ENCODE results near the gene RFC3. TPM values are rescaled to one million over a fixed set of nuclear protein-coding genes. Genes with fewer than 3 reads are reported as not detected.
"Not testable (repeated sequence)": the region's sequence is repeated elsewhere in the genome, so short reads cannot be mapped to it uniquely, and the experiment has no call there.

RFC3 gene
- 12.3 TPM for total RNA-seq
- 10 to 100 TPM; 11.5 to 17.2 (median 14.3) TPM for polyA plus RNA-seq (ENCODE audit: insufficient read depth in 1 of 8, insufficient read length in 8 of 8, low replicate concordance in 1 of 8)
- long read RNA-seq, donor 1, partial matches to known transcripts: 0 of 2 reads
- long read RNA-seq, donor 1, other reads (novel, unspliced or antisense): 0 of 2 reads
- long read RNA-seq, donor 2, partial matches to known transcripts: 0 of 1 reads
- long read RNA-seq, donor 2, other reads (novel, unspliced or antisense): 0 of 1 reads
- long read RNA-seq, donor 3, partial matches to known transcripts: 0 of 2 reads
- long read RNA-seq, donor 3, other reads (novel, unspliced or antisense): 0 of 2 reads
- long read RNA-seq, donor 4, partial matches to known transcripts: 0 of 3 reads
- long read RNA-seq, donor 4, other reads (novel, unspliced or antisense): 0 of 3 reads
- long read RNA-seq, donor 5, transcript RFC3-201 (9 exons, 2,402 nt): major isoform, 5 of 11 reads
- long read RNA-seq, donor 5, partial matches to known transcripts: 6 of 11 reads
- long read RNA-seq, donor 5, other reads (novel, unspliced or antisense): 0 of 11 reads
- long read RNA-seq, donor 6, transcript RFC3-201 (9 exons, 2,402 nt): major isoform, 7 of 7 reads
- long read RNA-seq, donor 6, partial matches to known transcripts: 0 of 7 reads
- long read RNA-seq, donor 6, other reads (novel, unspliced or antisense): 0 of 7 reads
- long read RNA-seq, donor 7, partial matches to known transcripts: 6 of 7 reads
- long read RNA-seq, donor 7, other reads (novel, unspliced or antisense): 0 of 7 reads
- long read RNA-seq, donor 8, partial matches to known transcripts: 0 of 2 reads
- long read RNA-seq, donor 8, other reads (novel, unspliced or antisense): 0 of 2 reads
- long read RNA-seq, donor 9, partial matches to known transcripts: 0 of 2 reads
- long read RNA-seq, donor 9, other reads (novel, unspliced or antisense): 0 of 2 reads
- long read RNA-seq, donor 10, partial matches to known transcripts: 7 of 11 reads
- long read RNA-seq, donor 10, other reads (novel, unspliced or antisense): 0 of 11 reads
- long read RNA-seq, donor 11, transcript RFC3-201 (9 exons, 2,402 nt): major isoform, 5 of 5 reads
- long read RNA-seq, donor 11, partial matches to known transcripts: 0 of 5 reads
- long read RNA-seq, donor 11, other reads (novel, unspliced or antisense): 0 of 5 reads

- peaks cover 4% of the 10 kb centered on the region for H3K36me3 ChIP-seq (ENCODE audit: control insufficient read depth, insufficient read depth, low read length)
- H3K27me3 ChIP-seq (ENCODE audit: control insufficient read depth, insufficient read depth, low read length): no peaks in the 10 kb centered on the region
- H3K27ac ChIP-seq (ENCODE audit: low read length): peak within 1 kb of the TSS; percentile 91
- no peaks in the 10 kb centered on the region for H3K4me1 ChIP-seq (ENCODE audit: control insufficient read depth, insufficient read depth, low read length)
- peak within 1 kb of the TSS; percentile 94 for H3K4me3 ChIP-seq (ENCODE audit: low read length)
- DNase-seq: peak; percentile 99
- no peaks in the 10 kb centered on the region for H3K9me3 ChIP-seq (replicated peaks; ENCODE audit: control insufficient read depth, low read depth, low read length)
- WGBS (ENCODE audit: insufficient coverage): under 1% methylated on average over 45 of the region's 50 CpGs
These were observed at the start of gene RFC3 for GRCh38 chr13:33817901-33818706. TSS of gene RFC3 (plus strand) at chr13:33818149. CDS start at chr13:33818179, 30 bp downstream.

GRCh38 chr13:33771296-33771695 is 46.7 kb upstream of the RFC3 start:
- no peak for DNase-seq
- WGBS (ENCODE audit: insufficient coverage): no CpG with 5 or more reads among the region's 2 CpGs
- no peaks in the 10 kb centered on the region for H3K27me3 ChIP-seq (ENCODE audit: control insufficient read depth, insufficient read depth, low read length)
- no peak overlapping the region for H3K4me3 ChIP-seq (ENCODE audit: low read length)
- no peak overlapping the region for H3K27ac ChIP-seq (ENCODE audit: low read length)
- no peaks in the 10 kb centered on the region for H3K36me3 ChIP-seq (ENCODE audit: control insufficient read depth, insufficient read depth, low read length)
- H3K4me1 ChIP-seq (ENCODE audit: control insufficient read depth, insufficient read depth, low read length): no peaks in the 10 kb centered on the region
- no peaks in the 10 kb centered on the region for H3K9me3 ChIP-seq (replicated peaks; ENCODE audit: control insufficient read depth, low read depth, low read length)

GRCh38 chr13:33773790-33774462 is 44.0 kb upstream of the RFC3 start:
- no peaks in the 10 kb centered on the region for H3K9me3 ChIP-seq (replicated peaks; ENCODE audit: control insufficient read depth, low read depth, low read length)
- 79% methylated on average over 4 of the region's 5 CpGs for WGBS (ENCODE audit: insufficient coverage)
- no peak for DNase-seq

GRCh38 chr13:33775339-33776108 is 42.4 kb upstream of the RFC3 start:
- no peak for DNase-seq
- no peaks in the 10 kb centered on the region for H3K4me1 ChIP-seq (ENCODE audit: control insufficient read depth, insufficient read depth, low read length)
- no CpG with 5 or more reads among the region's 2 CpGs for WGBS (ENCODE audit: insufficient coverage)
- H3K4me3 ChIP-seq (ENCODE audit: low read length): no peak overlapping the region
- H3K36me3 ChIP-seq (ENCODE audit: control insufficient read depth, insufficient read depth, low read length): no peaks in the 10 kb centered on the region
- H3K27ac ChIP-seq (ENCODE audit: low read length): no peak overlapping the region
- no peaks in the 10 kb centered on the region for H3K27me3 ChIP-seq (ENCODE audit: control insufficient read depth, insufficient read depth, low read length)
- H3K9me3 ChIP-seq (replicated peaks; ENCODE audit: control insufficient read depth, low read depth, low read length): no peaks in the 10 kb centered on the region

More at GRCh38 chr13:33773790-33774462, 44.0 kb upstream of the RFC3 start:
- H3K4me1 ChIP-seq (ENCODE audit: control insufficient read depth, insufficient read depth, low read length): no peaks in the 10 kb centered on the region
- H3K27me3 ChIP-seq (ENCODE audit: control insufficient read depth, insufficient read depth, low read length): no peaks in the 10 kb centered on the region
- H3K36me3 ChIP-seq (ENCODE audit: control insufficient read depth, insufficient read depth, low read length): no peaks in the 10 kb centered on the region
- no peak overlapping the region for H3K27ac ChIP-seq (ENCODE audit: low read length)
- no peak overlapping the region for H3K4me3 ChIP-seq (ENCODE audit: low read length)

GRCh38 chr13:33776239-33776881 is 41.6 kb upstream of the RFC3 start:
- Histone ChIP-seq H3K27ac (ENCODE audit: low read length) (no peak overlapping the region), H3K27me3 (ENCODE audit: control insufficient read depth, insufficient read depth, low read length) (no peaks in the 10 kb centered on the region), H3K9me3 (replicated peaks; ENCODE audit: control insufficient read depth, low read depth, low read length) (no peaks in the 10 kb centered on the region), H3K4me1 (ENCODE audit: control insufficient read depth, insufficient read depth, low read length) (no peaks in the 10 kb centered on the region), H3K36me3 (ENCODE audit: control insufficient read depth, insufficient read depth, low read length) (no peaks in the 10 kb centered on the region), H3K4me3 (ENCODE audit: low read length) (no peak overlapping the region)
- WGBS (ENCODE audit: insufficient coverage): no CpG with 5 or more reads among the region's 9 CpGs
- no peak for DNase-seq

- H3K4me3 ChIP-seq (ENCODE audit: low read length): no peak overlapping the region
- WGBS (ENCODE audit: insufficient coverage): no CpG with 5 or more reads among the region's 4 CpGs
- no peak overlapping the region for H3K27ac ChIP-seq (ENCODE audit: low read length)
- no peaks in the 10 kb centered on the region for H3K27me3 ChIP-seq (ENCODE audit: control insufficient read depth, insufficient read depth, low read length)
- no peak for DNase-seq
- no peaks in the 10 kb centered on the region for H3K36me3 ChIP-seq (ENCODE audit: control insufficient read depth, insufficient read depth, low read length)
- H3K4me1 ChIP-seq (ENCODE audit: control insufficient read depth, insufficient read depth, low read length): no peaks in the 10 kb centered on the region
- peaks cover 2% of the 10 kb centered on the region for H3K9me3 ChIP-seq (replicated peaks; ENCODE audit: control insufficient read depth, low read depth, low read length)
These were observed 35.3 kb upstream of the RFC3 start for GRCh38 chr13:33782631-33783030.

- not testable (repeated sequence) for H3K4me3 ChIP-seq (ENCODE audit: low read length); H3K27ac ChIP-seq (ENCODE audit: low read length); H3K36me3 ChIP-seq (ENCODE audit: control insufficient read depth, insufficient read depth, low read length); H3K4me1 ChIP-seq (ENCODE audit: control insufficient read depth, insufficient read depth, low read length); DNase-seq; H3K27me3 ChIP-seq (ENCODE audit: control insufficient read depth, insufficient read depth, low read length); H3K9me3 ChIP-seq (replicated peaks; ENCODE audit: control insufficient read depth, low read depth, low read length)
- 100% methylated on average over 2 of the region's 4 CpGs for WGBS (ENCODE audit: insufficient coverage)
These were observed 34.7 kb upstream of the RFC3 start for GRCh38 chr13:33783212-33783611.

GRCh38 chr13:33784738-33785137 is 33.2 kb upstream of the RFC3 start:
- H3K9me3 ChIP-seq (replicated peaks; ENCODE audit: control insufficient read depth, low read depth, low read length): peaks cover 2% of the 10 kb centered on the region
- DNase-seq: no peak
- H3K36me3 ChIP-seq (ENCODE audit: control insufficient read depth, insufficient read depth, low read length): no peaks in the 10 kb centered on the region
- H3K4me1 ChIP-seq (ENCODE audit: control insufficient read depth, insufficient read depth, low read length): no peaks in the 10 kb centered on the region
- H3K4me3 ChIP-seq (ENCODE audit: low read length): no peak overlapping the region
- no CpG with 5 or more reads among the region's 1 CpG for WGBS (ENCODE audit: insufficient coverage)
- H3K27me3 ChIP-seq (ENCODE audit: control insufficient read depth, insufficient read depth, low read length): no peaks in the 10 kb centered on the region
- no peak overlapping the region for H3K27ac ChIP-seq (ENCODE audit: low read length)

Data from muscle of leg (tissue), 16 donors.